DMS 273 (cell line): ENCODE results near the gene CACNA2D3.
A peak's percentile ranks its signal among the peaks of the same experiment; 100 is the strongest.

Experiments used
- DNase-seq: peaks from one replicate; lab custom pipeline; 2025; ENCODE audit not compliant: unreplicated experiment; lab: John Stamatoyannopoulos, UW

CACNA2D3 gene

DNA sequence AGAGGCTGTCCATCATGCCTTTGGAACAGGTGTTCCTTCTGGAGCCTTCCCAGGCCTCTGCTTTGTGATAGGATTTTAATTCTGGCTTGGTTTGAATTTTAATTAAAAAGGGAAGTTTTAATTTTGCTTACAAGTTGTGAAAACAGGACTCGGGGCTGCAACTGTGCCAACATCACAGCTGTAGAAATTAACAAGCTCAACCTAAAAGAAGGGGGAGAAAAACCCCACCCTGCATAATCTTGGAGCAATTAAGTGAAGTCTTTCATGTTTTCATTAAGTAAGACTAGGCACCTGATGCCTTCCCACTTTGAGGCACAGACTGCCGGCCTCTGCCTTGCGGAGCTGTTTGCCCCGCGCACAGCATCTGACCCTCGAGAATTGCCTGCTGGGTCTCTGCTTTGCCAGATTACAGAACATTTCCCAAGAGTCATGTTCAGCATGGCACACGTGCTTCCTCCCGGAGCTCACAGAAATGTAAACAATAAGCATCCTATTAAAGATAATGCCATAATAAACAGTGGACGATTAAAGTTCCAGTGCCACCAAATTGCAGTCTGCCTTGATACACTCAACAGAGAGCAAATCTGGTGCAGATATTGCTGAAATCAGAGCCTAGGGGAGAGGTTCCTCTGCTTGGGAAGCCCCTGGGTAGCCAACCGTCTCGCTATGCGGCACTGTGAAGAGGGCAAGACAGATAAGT, 441.3 kb downstream of the CACNA2D3 start:
- no peak for DNase-seq

DNA sequence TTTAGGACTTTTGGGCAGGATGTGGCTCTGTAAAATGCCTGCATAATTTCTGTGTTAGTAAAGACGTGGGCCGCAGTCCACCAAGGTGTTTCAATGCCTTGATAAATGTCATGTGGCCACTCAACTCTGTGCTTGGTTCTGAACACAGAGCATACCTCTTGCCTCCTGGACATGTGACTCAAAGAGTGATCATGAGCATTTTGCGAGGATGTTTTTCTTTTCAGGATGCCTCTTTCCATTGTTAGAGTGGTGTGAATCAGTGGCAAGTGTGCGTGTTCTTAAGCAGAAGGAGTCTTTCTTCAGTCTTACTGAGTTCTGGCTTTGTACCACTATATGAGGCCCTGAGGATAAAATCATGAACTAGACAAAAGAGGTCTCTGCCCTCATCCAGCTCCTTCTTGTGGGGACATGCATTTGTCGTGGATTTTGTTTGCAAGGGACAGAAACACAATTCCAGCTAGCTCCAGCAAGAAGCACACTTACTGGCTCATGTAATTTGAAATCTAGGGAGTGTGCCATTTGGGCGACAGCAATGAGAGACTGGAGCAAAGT, 442.1 kb downstream of the CACNA2D3 start:
- DNase-seq, result no peak

DNA sequence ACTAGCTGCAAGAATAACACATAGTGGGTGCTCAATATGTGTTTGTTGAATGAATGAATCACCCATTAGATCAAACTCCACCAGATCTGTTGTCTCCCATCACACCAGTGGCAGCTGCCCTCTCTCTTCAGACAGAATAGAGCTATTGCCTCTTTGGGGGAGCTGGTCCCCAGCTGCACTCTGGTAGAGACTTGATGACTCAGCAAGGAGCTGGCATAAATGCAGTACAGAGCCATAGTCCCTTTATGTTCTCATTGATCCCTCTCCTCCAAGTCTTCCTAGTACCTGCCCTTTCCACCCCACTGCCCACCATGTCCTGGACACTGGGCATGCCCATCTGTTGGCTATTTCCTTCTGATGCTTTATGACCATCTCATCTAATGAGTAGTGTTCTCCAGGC, 443.6 kb downstream of the CACNA2D3 start:
- DNase-seq, result no peak

DNA sequence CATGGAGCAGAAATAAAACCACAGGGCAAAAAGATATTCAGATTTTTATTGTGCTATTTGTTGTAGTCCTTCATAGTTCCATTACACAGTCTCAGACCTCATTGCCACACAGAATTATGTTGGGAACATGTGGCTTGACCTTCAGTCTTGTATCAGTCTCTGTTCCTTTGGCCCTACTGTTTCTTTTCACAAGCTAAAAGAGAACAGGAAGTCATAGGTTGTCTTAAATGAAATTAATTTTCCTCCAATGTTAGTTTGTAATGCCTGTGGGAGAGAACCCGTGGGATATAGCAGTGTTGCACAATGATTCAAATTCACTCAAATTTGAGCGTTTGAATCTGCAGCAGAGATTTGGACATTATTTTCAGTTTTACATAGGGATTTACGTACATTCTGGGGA, 445.6 kb downstream of the CACNA2D3 start:
- DNase-seq, result no peak

DNA sequence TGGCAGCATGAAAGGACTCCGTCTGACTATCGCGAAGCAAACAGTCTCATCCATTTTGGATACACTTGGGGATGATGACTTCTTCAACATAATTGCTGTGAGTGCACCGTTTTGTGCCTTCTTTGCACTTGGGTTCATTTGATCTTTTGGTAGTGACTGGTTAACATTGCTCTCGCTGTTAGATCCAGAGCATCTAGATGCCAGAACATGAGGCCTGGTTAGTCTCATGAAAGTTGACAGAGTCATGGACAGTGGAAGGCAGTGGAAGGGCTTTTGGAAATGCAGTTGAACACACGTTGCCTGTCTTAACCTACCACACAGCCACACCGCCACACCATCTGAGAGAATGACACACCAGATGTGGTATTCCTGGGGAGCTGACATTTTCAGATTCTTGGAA, 447.7 kb downstream of the CACNA2D3 start:
- no peak for DNase-seq

DNA sequence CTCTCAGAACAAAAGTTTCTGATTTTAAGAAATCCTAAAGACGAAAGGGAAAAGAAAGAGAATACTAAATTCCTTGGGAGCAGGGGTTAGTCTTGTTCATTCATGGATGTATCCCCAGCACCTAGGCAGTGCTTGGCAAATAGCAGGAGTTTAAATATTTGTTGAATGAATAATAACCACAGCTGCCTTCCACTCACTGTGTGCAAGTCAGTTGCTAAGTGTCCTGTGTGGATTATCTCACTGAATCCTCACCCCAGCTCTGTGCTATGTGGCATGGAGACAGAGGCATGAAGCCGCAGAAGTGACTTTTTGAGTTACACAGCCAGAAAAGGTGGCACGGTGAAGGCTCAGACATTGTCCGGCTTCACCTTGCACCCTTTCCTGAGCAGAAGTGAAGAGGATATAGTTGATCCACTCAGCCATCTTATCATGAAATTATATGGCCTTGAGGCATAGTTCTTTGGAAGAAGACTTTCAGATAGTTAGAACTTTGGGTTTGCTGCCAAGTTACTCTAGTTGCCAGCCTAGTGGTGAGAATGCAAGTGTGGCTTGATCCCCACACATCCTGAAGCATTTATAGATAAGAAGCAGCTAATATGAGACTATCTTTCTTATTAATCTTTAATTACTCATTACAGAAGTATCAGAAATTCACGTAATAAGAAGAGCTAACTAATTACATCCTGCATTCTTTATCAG, 450.0 kb downstream of the CACNA2D3 start:
- DNase-seq, result no peak

DNA sequence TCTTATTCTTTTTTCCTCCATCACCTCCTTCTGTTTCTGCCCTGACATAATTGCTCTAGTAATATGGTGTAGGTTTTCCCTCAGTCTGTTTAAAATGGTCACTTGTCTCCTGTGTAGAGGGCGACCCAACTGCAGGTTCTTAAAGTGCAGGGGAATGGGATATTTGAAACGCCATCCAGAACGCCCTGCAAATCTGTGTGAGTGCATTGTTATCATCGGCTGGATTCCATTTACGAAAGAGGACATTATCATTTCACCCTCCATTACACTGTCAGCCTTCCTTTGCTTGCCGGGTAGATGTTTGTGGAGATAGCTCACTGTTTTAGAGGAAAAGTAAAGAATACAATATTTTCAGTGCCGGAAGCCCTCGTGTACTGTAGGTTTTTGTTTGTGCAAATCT, 451.5 kb downstream of the CACNA2D3 start:
- DNase-seq, result no peak

DNA sequence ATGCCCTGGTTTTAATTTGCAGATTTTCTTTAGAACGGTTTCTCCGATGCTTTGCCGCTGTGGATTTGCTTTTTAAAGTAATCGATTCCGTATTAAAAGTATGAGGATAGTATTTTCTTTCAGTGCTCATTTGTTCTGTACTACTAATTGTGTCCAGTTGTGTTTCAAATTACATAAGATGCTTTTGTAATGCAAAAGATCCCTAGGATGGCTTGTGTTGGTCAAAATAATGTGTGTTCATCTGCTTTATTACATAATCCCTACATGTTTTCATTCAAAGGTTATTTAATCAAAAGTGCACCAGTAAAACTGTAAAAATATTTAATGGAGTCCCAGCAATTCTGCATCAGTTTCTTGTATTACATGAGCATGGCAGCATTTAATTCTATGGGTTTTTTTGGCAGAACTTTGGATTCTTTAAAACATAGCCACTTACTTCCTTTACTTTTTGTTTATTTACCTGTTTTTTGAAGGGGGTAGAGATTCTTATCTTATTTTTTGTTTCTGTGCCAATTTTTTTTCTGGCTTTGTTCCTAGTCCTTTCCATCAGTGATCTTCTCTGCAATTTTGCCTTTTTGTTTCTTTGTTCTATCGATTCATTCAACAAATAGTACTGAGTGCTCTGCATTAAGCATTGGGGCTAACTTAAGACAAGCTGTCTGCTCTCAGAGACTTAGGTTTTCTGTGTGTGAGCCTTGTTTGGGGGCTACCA, 452.7 kb downstream of the CACNA2D3 start:
- DNase-seq, result no peak

DNA sequence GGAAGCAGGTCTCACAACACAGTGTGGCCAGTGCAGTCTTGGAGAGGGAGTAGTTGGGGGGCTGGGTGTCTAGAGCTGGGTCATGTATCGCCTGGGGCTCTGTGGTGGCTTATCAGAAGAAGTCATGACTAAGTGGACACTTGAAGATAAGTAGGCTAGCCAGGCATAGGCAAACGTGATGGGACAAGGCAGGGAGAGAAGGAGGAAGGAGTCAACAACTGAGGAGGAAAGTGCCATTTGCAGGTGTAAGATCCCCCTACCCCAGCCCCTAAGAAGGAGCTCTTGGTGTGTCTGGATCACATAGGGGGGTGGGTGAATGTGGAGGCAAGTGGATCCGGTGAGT, 453.2 kb downstream of the CACNA2D3 start:
- DNase-seq, result no peak

DNA sequence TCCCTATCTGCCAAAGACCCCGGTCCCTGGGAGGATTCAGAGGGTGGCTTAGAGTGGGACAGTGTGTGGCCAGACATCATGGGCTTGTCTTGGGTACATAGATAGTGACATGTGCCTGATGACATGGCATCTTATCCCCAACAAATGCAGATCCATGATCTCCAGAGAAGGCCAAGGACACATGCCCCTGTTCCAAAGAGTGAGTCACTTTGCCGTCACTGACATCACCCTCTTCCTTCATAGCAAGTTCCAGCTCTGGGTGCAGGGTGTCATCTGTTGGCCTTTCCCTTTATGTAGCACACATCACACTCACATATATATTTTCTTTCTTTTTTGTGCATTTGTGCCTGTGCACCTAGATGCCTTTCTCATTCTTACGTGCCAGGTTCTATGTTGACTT, 455.0 kb downstream of the CACNA2D3 start:
- DNase-seq, result no peak

DNA sequence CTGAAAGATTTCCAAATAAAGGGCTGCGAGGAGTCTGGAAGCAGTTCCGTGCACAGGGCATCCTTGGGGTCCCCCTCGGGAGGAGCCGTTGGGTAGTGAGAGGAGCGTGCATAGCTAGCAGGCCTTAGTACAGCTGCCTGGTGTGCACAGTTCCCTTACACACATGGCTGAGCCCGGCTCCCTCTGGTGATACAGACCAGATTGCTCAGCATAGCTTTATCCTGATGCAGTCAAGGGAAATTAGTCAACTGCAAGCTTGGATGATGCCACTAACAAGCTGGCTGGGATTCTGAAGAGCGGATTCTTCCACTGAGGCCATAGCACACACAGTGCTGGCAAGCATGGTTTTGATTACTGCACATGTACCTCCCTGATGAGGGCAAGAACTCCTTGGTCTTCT, 456.1 kb downstream of the CACNA2D3 start:
- DNase-seq, result no peak

DNA sequence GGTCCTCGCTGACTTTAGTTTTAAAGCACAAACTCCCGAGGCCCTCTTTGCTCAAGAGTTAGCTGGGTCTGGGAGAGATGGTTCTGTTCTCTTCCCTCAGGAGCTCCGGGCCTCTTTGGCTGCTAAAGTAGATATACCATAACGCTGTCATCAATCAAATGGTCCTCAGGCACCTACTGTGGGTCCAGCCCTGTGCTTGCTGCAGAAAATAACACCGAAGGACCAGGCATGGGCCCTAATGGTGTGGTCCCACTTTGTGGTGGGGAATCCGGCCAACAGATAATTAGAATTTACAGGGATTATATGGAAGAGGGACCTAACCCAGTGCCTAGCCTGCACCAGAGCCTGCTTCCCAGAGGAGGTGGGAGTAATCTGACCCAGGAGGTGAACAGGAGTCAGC, 458.1 kb downstream of the CACNA2D3 start:
- DNase-seq, result no peak

DNA sequence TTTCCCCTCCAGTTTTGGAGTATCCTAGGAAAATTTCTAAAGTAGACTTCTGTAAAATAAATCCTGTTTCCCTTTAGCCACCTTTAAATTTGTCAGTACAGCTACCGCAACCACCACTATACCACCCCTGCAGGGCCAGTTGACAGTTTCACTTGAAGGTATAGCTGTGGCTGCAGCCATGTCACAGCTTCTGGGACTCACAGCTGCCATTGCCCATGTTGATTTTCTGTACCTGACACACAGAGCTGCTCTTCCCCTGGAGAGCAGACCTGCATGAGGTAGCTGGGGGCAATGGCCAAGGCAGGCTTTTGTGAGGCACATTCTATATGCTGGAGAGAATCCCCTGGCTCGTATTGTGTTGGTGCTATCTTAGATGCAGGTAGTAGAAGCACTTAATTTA, 460.1 kb downstream of the CACNA2D3 start:
- DNase-seq, result no peak

DNA sequence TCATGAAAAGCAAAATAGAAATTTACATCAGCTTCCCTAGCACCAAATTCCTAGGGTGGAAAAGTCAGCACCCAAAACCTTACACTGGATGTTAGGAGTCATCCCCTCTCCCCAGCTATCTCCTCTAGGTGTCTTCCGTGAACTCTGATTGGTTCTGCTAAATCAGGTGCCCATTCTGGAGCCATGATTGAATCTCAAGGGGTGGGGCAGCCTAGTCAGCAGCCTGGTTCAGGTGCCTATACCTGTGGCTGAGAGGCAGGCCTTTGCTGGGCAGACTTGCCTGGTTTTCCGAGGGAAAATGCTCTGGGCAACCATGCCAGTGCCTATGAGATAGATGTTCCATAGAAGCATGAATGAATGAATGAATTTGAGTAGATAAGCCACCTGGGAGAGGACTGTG, 468.8 kb downstream of the CACNA2D3 start:
- DNase-seq, result no peak

DNA sequence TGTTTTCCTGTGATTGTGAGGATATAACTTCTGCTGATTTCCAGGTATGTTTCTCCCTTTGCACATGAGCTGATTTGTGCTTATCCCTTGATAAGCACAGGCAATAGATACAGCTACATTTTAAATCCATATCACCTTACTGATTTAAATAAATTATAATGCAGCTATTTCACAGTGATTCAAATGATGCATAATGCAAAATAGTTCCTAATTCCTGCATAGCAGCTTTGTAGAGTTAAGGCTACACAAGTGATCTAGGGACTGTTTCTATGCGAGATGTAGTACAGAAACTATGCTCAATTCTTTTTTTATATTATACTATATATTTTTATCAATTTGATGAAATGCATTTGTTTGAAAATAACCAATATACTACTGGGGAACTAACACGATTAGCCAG, 471.3 kb downstream of the CACNA2D3 start:
- DNase-seq, result no peak

DNA sequence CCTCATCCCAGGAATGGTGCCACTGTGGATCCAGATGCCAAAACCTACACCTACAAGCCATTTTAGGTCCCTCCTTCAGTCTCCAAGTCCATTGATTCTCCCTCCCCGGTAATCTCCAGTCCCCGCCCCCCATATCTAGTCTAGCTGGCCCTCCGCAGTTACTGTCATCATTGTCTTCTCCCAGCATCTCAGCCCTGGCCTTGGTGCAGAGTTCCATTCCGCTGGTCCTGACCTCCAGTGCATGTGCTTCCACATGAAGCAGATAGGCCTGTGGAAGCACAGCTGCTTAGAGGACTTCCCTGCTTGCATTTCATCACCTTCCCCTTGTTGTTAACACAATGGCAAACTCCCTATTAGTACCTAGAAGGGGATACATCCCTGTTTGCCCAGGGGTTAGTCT, 473.7 kb downstream of the CACNA2D3 start:
- no peak for DNase-seq

DNA sequence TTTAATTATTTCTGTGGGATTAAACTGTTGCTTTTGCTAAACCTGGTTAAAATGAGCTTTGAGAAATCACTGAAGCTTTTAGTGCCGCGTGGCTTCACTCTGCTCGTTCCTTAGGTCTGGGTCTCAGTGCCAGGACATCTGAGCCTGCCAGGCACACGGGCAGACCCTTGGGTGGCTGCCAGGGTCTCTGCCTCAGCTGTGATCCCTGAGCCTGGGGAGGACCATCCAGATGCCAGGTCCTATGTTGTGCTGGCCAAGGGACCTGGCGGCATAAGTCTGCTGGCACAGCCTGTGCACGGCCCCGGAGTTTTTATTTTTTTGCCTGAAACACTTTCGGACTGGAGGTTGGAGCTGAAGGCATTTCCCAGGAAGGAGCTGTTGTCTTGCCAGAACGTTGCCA, 477.4 kb downstream of the CACNA2D3 start:
- DNase-seq, result peak; percentile 70

DNA sequence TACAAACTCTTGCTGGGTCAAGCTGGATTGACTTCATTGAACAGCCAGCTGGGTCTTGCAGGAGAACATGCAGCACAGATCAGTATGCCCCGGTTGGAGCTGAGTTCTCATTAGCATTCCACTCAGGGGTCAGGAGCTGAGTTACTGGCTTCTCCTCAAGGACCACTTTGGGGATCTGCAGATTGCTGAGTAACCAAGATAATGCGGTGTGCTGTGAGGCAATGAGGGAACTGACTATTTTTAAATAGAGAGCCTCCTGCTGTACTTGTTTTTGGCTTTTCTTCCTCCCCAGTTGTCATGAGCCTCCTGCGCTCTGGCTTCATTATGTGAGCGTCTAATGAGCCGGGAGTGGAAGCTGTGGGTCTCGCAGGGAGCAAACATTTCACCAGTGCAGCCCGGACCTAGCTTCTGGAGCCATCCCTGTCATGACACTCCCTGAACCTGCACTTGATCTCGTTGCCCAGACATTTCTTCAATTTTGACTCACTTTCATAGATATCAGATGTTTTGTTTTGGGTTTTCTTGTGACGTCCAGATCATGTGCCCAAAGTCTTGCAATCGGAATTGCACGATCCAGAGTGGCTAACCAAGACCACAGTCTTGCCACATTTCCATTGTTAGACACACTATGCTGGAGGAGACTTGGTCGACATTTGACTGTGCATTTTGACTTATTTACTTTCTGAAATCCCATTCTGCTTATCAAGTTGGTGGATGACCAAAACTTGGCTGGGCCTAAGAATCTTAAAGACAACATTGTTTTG, 478.3 kb downstream of the CACNA2D3 start:
- peak; percentile 24 for DNase-seq

DNA sequence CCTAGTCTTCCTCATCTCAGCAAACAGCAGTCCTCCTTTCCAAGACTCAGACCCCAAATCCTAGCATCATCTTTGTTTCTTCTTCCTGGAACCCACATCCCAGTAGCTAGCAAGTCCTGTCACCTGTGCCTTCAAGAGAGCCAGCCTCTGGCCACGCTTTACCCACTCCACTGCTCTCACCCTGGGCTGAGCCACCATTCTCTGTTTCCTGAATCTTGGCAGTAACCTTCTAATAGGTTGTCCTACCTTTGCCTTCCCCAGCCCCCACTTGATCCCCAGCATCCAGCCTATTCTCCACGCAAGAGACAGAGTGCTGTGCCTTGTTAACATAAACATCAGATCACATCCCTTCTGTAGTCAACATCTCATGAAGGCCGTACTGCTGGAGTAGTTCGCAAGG, 482.1 kb downstream of the CACNA2D3 start:
- no peak for DNase-seq

DNA sequence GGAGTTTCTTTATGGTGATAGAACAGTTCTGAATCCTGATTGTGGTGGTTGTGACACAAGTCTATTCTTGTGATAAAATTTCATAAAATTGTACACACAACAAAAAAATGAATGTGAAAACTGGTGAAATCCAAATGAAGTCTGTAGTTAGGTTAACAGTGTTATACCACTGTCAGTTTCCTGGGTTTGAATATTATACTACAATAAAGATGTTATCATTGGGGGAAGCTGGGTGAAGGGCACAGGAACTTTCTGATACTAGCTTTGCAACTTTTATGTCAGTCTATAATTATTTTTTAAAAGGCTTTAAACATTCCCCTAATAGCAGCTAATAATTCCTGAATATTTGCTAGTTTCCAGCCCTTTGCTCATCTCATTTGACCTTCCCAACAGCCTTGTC, 485.7 kb downstream of the CACNA2D3 start:
- no peak for DNase-seq

DNA sequence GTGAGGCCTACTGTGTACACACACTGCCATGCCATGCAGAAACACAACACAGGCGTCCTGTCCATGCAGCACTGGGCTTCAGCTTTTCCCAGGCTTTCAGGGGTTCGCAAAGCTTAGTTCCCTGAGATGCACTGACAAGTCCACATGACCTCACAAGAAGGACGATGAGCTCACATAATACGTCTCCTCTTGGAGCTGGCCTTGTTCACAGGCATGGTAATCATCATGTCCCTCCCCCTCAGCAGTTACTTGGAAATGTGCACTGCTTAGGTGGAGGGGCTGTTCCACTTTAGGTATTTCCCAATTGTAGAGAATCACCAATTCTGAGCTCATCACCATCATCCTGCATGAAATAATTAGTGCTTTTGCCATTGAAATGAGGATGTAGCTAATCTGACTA, 496.7 kb downstream of the CACNA2D3 start:
- no peak for DNase-seq
